HCT116 (cell line): ENCODE data around the gene ARCN1. TPM values are rescaled to one million over a fixed set of nuclear protein-coding genes. Genes with fewer than 3 reads are reported as not detected.

Experiments
- ATAC-seq: fragments of 200-7000 bp; cut with Tn5 transposase; 2 replicates; pipeline ENCODE4 v1.9.1; 2020; ENCODE audit warnings: mild to moderate bottlenecking, moderate library complexity
- BruUV-seq: library from RNA; stranded (reverse); fragments of 400-500 nt; replicated peaks from 2 replicates; lab custom pipeline; 2021; lab: Mats Ljungman, UMichigan
- CTCF ChIA-PET: fragments of 300-600 bp; sonication (Branson Sonifier 250); formaldehyde crosslinking; loops from one replicate; lab custom pipeline; 2021; ENCODE audit warnings: antibody characterized with exemption; lab: Charles Lee
- POLR2A ChIA-PET: fragments of 300-600, 350-600 bp; sonication (Branson Sonifier 250); formaldehyde crosslinking; loops from one replicate; lab custom pipeline; 2021; ENCODE audit warnings: antibody characterized with exemption; lab: Charles Lee
- RAD21 ChIA-PET, 2 experiments: fragments of 300-600 bp; sonication (Branson Sonifier 250); formaldehyde crosslinking; loops; one replicate each; lab custom pipeline; 2023; ENCODE audit warnings: low total read pairs in 2 of 2; ENCODE audit not compliant: uncharacterized antibody in 2 of 2, unreplicated experiment in 2 of 2, low non-redundant PET in 1 of 2; lab: Charles Lee
- DNase-seq: peaks from one replicate; pipeline ENCODE4 v3.0.0-alpha.2; 2010; ENCODE audit warnings: low read depth, low spot score
- H2AFZ ChIP-seq: fragments of 200-600 bp; shearing (Covaris generic), sonication (generic); 2 replicates; pipeline ENCODE4 v1.6.1; 2017; ENCODE audit warnings: low read depth, mixed run types, mixed read lengths, antibody characterized with exemption, low read length; ENCODE audit not compliant: poor library complexity, severe bottlenecking
- H3K27ac ChIP-seq: 2 replicates; pipeline ENCODE4 v1.5.1; 2012; ENCODE audit warnings: low read depth, low read length
- H3K27me3 ChIP-seq: fragments of 200-600 bp; sonication (generic); 2 replicates; pipeline ENCODE4 v1.6.1; 2016; ENCODE audit warnings: mixed run types, low read length, mixed read lengths; ENCODE audit not compliant: insufficient read depth
- H3K36me3 ChIP-seq, 2 experiments: fragments of 200-500 bp in 1 of 2; fragments of 200-600 bp in 1 of 2; sonication (Bioruptor generic) in 1 of 2; sonication (generic) in 1 of 2; 2 replicates each; pipeline versions ENCODE4 v1.5.1 to v1.6.1; 2014 to 2016; ENCODE audit warnings: low read length in 2 of 2, inconsistent platforms in 1 of 2, mixed read lengths in 1 of 2, mixed run types in 1 of 2; ENCODE audit not compliant: insufficient read depth in 2 of 2, control insufficient read depth in 1 of 2
- H3K4me1 ChIP-seq, 2 experiments: fragments of 200-600 bp in 1 of 2; sonication (generic) in 1 of 2; 2 replicates each; pipeline versions ENCODE4 v1.5.1 to v1.6.1; 2012 to 2017; ENCODE audit warnings: low read length in 2 of 2, inconsistent platforms in 1 of 2, mild to moderate bottlenecking in 1 of 2, mixed read lengths in 1 of 2, mixed run types in 1 of 2, moderate library complexity in 1 of 2; ENCODE audit not compliant: insufficient read depth in 2 of 2, control insufficient read depth in 1 of 2
- H3K4me2 ChIP-seq: fragments of 200-600 bp; sonication (generic); 2 replicates; pipeline ENCODE4 v1.6.1; 2017; ENCODE audit warnings: mixed run types, low read length, mixed read lengths
- H3K4me3 ChIP-seq, 2 experiments: fragments of 200-600 bp in 1 of 2; sonication (generic) in 1 of 2; replicated peaks in 1 of 2; 2 replicates each; pipeline ENCODE4 v1.5.1; 2011 to 2016; ENCODE audit warnings: low read length in 2 of 2, control low read depth in 1 of 2, low read depth in 1 of 2, mild to moderate bottlenecking in 1 of 2, mixed read lengths in 1 of 2, mixed run types in 1 of 2
- H3K79me2 ChIP-seq: fragments of 200-600 bp; sonication (generic); 2 replicates; pipeline ENCODE4 v1.6.1; 2017; ENCODE audit warnings: mild to moderate bottlenecking, mixed run types, low read length, moderate library complexity, mixed read lengths; ENCODE audit not compliant: insufficient read depth
- H3K9ac ChIP-seq: fragments of 200-600 bp; sonication (generic); 2 replicates; pipeline ENCODE4 v1.6.1; 2016; ENCODE audit warnings: low read length, mixed read lengths
- H3K9me2 ChIP-seq: fragments of 200-600 bp; sonication (generic), shearing (Covaris generic); 2 replicates; pipeline ENCODE4 v1.6.1; 2017; ENCODE audit warnings: mixed run types, mild to moderate bottlenecking, moderate library complexity; ENCODE audit not compliant: insufficient read depth
- H3K9me3 ChIP-seq, 2 experiments: fragments of 200-500 bp in 1 of 2; fragments of 200-600 bp in 1 of 2; sonication (Bioruptor generic) in 1 of 2; sonication (generic) in 1 of 2; 2 replicates each; pipeline ENCODE4 v1.6.1; 2014 to 2017; ENCODE audit warnings: low read length in 2 of 2, mixed read lengths in 2 of 2, inconsistent platforms in 1 of 2, low read depth in 1 of 2, mild to moderate bottlenecking in 1 of 2, mixed run types in 1 of 2, moderate library complexity in 1 of 2; ENCODE audit not compliant: control insufficient read depth in 1 of 2, insufficient read depth in 1 of 2
- H4K20me1 ChIP-seq: fragments of 200-600 bp; sonication (generic), shearing (Covaris generic); 2 replicates; pipeline ENCODE4 v1.6.1; 2017; ENCODE audit warnings: mixed run types, mild to moderate bottlenecking, moderate library complexity; ENCODE audit not compliant: insufficient read depth
- CBX3 ChIP-seq: IDR thresholded peaks from 2 replicates; pipeline ENCODE4 v1.6.1; 2012; ENCODE audit warnings: low read depth
- EGR1 ChIP-seq: IDR thresholded peaks from 2 replicates; pipeline ENCODE4 v1.6.1; 2012; ENCODE audit warnings: low read depth
- ELF1 ChIP-seq: IDR thresholded peaks from 2 replicates; pipeline ENCODE4 v1.6.1; 2012; ENCODE audit warnings: low read depth, borderline replicate concordance
- EZH2 ChIP-seq: fragments of 200-600 bp; sonication (generic); IDR thresholded peaks from 2 replicates; pipeline ENCODE4 v1.6.1; 2017; ENCODE audit warnings: antibody characterized with exemption, mixed run types
- EZH2phosphoT487 ChIP-seq: fragments of 200-600 bp; IDR thresholded peaks from 2 replicates; pipeline ENCODE4 v1.6.1; 2018; ENCODE audit warnings: antibody characterized with exemption, borderline replicate concordance
- JUND ChIP-seq: IDR thresholded peaks from 2 replicates; pipeline ENCODE4 v1.6.1; 2012
- RAD21 ChIP-seq: IDR thresholded peaks from 2 replicates; pipeline ENCODE4 v1.6.1; 2012; ENCODE audit warnings: low read depth, mild to moderate bottlenecking
- SP1 ChIP-seq: IDR thresholded peaks from 2 replicates; pipeline ENCODE4 v1.6.1; 2012; ENCODE audit warnings: low read depth
- SRF ChIP-seq: IDR thresholded peaks from 2 replicates; pipeline ENCODE4 v1.6.1; 2012; ENCODE audit warnings: low read depth
- intact Hi-C: fragments of 100-400 bp; cut with micrococcal nuclease; formaldehyde crosslinking; loops from 2 replicates; pipeline ENCODE4 v1.10.0; 2022
- total RNA-seq: library from RNA; stranded (reverse); gene quantifications from one replicate; pipeline ENCODE4 v1.2.1, GENCODE V29; 2021; ENCODE audit not compliant: unreplicated experiment
- TF ChIP-seq, protein P1 (sequence below): IDR thresholded peaks from 2 replicates; pipeline ENCODE4 v1.6.1; 2012; ENCODE audit warnings: low read depth

Gene ARCN1
- total RNA-seq, 1 experiment from 2014 or later = 147 TPM

DNA sequence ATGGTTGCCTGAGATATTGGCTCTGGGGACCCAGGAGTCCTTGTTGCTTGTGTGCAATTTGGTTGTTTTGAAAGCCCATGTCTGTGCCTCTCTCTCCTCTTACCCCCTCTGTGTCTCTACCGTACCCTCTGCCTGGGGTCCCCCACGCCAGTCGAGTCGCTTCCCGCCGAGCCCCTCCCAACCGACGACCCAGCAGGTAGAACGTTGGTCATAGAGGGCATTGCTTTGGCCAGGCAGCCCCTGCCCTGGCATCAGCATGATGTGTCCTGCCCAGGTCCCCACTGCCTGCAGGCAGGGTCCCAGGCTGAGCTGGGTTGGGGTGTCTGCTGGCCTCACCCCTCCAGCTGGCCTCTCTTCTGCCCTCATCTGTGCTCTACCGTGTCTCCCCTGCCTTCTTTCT lies 72.3 kb downstream of the ARCN1 start:
- H4K20me1 ChIP-seq = no peaks in the 10 kb centered on the region
- ATAC-seq = no peak

More for the DNA sequence above, 72.3 kb downstream of the ARCN1 start:
- H3K27ac ChIP-seq = no peak overlapping the region
- DNase-seq = no peak
- intact Hi-C loops = no loop called here
- RAD21 ChIA-PET = no interaction called here
- H3K36me3 ChIP-seq = peaks cover 3 to 11% of the 10 kb centered on the region in 2 experiments; a peak in 3 of 4 replicates
- no peak overlapping the region for H3K4me3 ChIP-seq
- no peaks in the 10 kb centered on the region for H3K9me2 ChIP-seq
- no peaks in the 10 kb centered on the region for H3K27me3 ChIP-seq
- POLR2A ChIA-PET = no interaction called here
- no peak overlapping the region for H3K9ac ChIP-seq
- H3K4me2 ChIP-seq = no peak overlapping the region
- no peaks in the 10 kb centered on the region for H3K79me2 ChIP-seq
- H3K9me3 ChIP-seq = no peaks in the 10 kb centered on the region
- BruUV-seq = no TSS peak
- CTCF ChIA-PET = no interaction called here
- no peak overlapping the region for H2AFZ ChIP-seq
- peaks cover 0 to 8% of the 10 kb centered on the region in 2 experiments; a peak in 1 of 4 replicates for H3K4me1 ChIP-seq
- no peak for TF ChIP-seq SP1
- no peak for TF ChIP-seq EZH2
- TF ChIP-seq SRF = no peak
- TF ChIP-seq EGR1 = no peak
- no peak for TF ChIP-seq CBX3
- no peak for TF ChIP-seq JUND
- TF ChIP-seq, protein P1, sequence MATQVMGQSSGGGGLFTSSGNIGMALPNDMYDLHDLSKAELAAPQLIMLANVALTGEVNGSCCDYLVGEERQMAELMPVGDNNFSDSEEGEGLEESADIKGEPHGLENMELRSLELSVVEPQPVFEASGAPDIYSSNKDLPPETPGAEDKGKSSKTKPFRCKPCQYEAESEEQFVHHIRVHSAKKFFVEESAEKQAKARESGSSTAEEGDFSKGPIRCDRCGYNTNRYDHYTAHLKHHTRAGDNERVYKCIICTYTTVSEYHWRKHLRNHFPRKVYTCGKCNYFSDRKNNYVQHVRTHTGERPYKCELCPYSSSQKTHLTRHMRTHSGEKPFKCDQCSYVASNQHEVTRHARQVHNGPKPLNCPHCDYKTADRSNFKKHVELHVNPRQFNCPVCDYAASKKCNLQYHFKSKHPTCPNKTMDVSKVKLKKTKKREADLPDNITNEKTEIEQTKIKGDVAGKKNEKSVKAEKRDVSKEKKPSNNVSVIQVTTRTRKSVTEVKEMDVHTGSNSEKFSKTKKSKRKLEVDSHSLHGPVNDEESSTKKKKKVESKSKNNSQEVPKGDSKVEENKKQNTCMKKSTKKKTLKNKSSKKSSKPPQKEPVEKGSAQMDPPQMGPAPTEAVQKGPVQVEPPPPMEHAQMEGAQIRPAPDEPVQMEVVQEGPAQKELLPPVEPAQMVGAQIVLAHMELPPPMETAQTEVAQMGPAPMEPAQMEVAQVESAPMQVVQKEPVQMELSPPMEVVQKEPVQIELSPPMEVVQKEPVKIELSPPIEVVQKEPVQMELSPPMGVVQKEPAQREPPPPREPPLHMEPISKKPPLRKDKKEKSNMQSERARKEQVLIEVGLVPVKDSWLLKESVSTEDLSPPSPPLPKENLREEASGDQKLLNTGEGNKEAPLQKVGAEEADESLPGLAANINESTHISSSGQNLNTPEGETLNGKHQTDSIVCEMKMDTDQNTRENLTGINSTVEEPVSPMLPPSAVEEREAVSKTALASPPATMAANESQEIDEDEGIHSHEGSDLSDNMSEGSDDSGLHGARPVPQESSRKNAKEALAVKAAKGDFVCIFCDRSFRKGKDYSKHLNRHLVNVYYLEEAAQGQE = no peak
- TF ChIP-seq EZH2phosphoT487 = no peak
- TF ChIP-seq RAD21 = no peak
- TF ChIP-seq ELF1 = no peak
